NCI-H128 (cell line): ENCODE data around the gene MLC1.

Source experiments
- DNase-seq: peaks from one replicate; lab custom pipeline; 2025; ENCODE audit not compliant: unreplicated experiment; lab: John Stamatoyannopoulos, UW

Gene MLC1

DNA sequence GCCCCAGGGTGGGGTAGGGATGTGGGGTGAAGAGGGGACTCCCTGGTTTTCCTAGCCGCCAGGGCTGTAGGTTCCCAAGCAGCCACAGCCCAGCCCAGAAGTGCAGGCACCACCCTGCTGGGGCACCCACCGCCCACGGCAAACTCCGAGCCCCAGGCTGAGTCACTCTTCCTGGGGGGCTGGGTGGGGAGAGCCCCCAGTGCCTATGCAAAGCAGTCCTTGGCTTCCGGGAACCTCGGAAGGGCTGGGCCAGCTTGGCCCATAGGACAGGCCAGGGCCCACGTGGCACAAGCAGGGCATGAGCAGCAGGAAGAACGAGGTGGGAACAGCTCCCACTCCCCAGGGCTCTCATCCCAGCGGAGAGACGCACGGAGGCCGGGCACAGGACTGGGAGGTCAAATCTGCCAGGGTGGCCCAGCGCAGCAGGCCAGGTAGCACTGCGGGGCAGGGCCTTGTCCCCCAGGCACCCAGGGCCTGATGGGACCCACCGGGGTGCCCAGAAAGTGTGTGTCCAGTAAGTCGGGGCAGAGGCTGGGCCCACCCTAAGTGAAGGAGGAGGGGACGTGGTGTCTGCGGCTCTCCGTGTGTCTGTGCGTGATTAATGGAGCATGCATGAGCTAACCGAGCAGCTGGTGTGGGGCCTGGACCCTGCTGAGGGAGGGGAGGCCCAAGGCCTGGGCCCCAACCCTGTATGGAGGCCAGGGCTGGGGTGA is 68.1 kb downstream of the MLC1 start:
- no peak for DNase-seq

DNA sequence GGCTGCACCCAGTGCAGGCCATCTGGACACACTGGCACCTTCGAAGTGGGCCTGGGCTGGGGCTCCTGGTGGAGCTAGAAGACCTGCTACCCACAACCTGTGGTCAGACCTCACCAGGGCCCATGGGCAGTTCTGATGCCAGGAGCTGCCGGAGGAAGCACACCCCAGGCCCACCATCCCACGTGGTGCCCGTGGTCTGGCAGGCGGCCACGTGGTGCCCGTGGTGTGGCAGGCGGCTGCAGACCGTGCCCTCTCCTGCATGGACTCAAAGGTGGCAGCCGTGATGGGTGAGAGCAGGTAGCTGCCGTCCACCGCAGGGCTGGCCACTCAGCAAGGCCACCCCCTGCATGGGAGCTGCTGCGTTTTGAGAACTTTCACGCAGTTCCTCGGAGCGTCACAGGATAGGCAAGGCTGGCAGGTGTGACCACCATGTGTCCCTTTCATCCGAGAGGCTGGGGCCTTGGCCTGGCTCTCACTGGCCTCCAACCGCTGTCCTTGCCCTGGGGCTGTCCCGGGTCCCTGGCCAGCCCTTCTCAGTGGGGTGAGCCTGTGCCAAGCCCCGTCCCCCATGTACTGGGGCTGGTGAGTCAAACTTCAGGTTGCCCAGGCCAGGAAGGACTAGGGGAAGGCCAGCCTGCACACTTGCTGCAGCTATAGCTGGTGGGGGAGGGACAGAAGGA is 68.8 kb downstream of the MLC1 start:
- DNase-seq = no peak

DNA sequence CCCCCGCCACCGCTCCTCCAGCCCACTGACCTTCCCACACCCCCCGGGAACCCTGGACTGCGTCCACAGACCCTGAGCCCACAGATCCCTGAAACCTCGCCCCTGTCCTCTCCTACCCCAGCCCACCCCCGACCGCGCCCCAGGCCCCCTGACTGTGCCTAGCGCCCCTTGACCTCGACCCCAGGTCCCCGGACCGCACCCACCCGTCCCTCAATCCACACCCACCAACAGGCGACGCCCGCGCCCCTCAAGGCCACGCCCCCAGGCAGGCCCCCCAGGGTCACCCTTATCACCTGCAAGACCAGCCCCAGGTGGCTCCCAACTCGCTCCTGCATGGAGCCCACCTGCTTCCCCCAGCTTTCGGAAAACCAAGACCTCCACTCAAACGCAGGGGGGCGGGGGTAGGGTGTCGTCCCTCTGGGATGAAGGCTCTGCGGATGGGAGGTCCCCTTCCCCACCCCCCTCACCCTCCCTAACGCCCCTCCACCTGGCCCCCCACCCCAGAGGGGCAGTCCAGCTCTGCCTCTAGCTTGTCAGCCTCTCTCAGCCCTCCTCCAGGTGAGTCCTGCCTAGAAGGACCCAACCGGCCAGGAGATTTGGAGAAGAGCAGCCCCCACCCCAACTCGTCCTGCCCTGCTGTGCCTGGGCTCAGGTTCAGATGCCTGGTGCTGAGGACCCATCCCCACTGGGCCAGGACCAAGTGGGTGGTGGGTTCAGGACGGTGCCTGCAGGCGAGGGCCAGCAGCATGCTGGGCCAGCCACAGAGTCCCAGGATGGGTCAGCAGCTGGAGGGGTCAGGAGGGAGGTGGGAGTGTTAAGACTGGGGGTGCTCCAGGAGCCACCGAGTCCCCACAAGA is 69.5 kb downstream of the MLC1 start:
- DNase-seq = no peak

DNA sequence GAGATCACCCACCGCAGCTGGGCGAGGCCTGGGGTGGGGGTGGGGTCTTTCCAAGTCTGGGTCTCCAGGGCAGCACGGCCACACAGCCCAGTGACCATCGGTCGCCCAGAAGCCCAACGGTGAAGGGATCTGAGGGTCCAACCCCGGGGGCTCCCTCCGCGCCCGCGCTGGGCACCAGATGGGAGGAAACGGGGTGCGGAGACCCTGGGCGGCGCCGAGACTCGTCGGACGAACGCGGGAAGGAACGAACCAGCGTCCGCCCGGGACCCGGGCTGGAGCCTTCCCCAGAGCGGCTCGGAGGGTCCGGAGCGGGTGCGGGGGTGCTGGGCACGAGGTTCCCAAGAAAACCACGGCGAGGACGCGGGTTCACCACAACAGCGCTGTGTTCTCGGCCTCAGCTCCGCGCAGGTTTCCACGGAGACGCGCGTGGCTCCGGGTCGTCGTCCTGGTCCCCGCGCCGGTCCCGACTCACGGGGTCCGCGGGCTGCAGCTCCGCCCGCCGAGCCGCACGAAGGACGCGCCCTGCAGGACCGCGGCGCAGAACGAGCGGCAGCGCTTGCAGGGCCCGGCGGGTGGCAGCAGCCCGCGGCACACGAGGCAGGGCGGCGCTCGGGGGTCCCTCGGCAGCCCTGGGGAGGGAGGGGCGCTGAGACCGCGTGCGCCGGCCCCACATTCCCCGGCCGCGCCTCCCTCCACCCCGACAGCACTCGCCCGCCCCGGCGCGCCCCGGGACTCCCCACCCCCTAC is 70.4 kb downstream of the MLC1 start:
- no peak for DNase-seq

DNA sequence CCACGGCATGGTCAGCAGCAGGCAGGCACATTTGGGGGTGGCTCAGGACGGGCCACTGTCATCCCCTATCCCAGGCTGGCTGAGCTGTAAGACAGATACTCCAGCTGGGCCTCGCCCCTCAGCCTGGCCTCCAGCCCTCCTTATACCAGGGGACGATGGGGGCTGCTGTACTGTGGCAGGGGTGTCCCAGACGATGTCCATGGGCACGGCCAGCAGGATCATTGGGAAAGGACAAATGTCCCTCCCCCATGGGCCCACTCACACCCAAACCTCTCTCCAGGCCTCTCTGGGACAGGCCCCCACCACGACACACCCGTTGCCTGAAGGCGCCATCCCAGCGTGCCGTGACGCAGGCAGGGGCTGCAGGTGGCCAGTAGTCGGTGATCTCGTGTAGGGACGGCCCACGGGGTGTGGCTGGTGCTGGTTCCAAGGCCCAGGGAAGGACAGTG is 71.1 kb downstream of the MLC1 start:
- DNase-seq = no peak

DNA sequence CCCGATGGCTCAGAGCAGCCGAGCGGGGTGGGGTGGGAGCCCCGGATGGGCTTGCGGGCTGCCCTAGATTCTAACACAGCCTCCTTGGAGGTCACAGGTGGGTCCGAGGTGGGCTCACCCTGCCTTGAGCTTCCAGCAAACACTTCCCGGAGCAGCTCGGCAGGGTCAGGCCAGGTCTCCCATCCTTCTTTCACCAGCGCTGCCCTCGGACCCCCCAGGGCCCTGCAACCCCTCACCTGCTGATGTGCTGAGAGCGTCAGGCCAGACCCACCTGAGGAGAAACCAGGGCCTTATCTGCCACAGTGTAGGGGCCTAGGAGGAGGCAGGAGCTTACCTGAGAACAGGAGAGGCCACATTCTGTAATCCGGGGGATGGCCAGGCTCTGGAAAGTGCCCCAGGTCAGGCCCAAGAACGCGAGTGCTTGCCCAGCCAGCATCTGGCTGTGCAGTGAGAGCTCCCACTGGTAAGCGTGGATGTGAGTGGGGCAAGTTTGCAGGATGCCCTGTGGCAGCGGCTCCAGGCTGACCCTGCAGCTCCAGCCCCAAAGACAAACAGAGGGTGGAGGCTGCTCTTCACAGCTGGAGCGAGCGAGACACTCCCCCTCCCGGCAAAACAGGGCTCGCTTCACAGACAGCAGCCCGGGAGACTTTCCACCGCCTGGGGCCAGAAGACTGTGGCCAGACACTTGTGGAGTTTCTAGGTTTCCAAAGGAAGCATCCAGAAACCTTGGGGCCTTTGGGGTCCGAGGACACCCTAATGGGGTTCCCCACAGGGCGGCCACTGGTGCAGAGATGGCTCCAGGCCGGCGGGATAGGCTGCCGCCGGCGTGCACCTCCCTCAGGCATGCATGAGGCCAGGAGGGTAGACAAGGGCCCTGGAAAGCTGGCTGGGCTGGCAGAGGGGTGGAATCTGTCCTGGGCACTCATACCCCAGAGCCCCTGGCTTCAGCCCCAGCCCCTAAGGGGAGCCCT is 72.7 kb downstream of the MLC1 start, which contains the start of gene IL17REL:
Gene IL17REL, minus strand, starts transcription at position 555 of the 971 bp plus-strand sequence. Its CDS starts 119 bp downstream, at position 436.
- no peak for DNase-seq

DNA sequence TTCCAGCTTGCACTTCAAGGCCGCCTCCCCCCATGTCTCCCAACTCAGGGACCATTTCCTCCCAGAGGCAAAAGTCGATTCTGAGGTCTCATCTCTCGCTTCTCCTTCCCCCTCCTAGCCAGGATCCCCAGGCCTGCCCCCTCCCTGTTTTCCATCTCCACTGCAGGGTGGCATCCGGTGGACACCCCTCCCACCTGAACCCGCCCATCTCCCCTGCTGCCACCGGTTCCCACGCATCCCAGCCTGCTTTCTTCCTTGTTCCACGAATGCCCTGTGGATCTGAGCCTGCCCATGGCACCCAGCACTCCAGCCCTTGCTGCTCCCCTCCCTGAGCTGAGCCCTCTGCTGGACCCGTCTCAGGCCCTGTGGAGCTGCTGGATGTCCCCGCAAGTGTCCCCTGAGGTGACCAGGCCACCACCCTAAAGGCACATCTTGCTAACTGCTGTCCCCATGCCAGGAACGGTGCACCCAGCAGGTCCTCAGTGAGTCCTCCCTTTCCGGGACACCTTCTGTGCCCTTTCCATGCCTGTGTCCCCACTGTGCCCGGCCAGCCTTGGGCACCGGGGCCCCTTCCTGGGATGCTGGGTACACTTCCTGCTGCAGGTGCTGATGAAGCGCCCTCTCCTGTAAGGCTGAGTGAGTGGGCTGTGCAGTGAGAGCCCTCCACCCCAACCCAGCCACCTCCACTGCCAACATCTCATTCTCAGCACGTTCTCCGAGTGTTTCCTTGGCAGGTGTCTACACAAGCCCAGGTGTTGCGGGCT is 73.6 kb downstream of the MLC1 start:
- DNase-seq = no peak

DNA sequence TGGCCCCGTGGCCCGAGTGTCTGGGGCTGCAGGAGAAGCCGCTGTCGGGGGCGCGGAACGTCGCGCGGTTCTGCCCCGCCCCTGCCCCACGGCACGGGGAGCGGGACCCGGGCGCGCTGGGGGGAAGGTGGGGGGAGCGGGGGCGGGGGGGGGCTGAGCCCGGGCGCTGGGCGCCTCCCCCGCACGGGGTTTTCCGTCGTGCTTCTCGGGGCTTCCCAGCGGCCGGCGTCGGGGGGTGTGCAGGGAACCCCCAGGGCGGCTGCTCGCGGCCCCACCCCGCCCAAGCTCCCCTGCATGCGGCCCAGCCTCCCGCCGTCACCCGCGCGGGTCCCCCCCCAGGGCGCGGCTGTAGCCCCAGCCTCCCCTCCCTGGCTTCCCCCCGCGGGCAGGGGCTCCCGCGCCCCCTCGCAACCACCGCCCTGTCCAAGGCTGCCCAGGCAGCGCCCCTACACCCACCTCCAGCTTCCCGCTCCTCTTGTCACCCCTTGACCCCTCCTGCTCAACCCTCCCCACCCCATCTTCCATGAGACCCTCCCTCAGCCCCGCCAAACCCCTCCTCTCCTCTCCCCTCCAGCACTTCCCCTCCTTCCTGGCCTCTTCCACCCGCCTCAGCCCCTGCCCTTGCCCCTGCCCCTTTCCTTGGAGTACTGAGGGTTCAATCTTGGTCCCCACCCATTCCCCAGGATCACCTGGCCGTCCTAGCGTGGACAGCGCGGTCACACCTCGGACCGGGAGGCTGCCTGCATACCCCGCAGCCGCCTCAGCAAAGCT is 74.4 kb downstream of the MLC1 start:
- no peak for DNase-seq

DNA sequence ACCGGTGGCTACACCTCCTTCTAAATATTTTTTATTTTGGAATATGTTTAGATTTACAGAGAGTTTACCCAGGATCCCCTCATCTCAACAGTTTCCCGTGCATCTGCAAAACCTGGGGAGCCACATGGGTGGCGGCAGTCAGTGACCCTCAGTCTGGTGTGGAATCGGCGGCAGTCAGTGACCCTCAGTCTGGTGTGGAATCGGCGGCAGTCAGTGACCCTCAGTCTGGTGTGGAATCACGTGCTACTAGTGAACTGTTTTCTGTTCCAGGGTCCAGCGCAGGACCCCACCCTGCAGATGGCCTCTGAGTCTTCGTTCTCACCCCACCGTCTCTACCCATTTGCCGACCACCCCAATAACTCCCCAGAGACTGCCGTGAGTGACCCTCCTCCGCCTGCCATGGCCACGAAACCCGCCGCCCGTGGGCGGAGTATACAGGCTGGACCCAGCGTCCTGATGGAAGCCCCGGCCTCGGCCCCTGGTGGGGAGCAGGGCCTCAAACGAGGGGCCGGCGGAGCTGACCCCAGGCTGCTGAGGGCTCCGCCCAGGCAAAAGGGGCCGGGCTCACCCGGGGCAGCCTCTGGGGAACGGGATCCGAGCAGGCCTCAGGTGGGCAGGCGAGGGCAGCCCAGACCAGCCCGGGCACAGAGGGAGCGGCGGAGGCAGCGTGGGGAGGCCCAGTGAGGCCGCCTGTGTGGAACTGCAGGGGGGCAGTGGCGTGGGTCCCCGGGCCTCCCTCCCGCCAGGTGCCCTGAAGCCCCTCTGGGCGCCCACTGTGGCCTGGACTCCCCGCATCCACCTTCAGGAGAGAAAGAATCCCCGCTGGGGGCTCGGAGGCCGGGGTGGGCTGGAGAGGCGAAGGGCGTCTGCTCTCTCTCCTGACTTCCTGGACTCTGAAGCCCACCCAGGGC is 75.2 kb downstream of the MLC1 start:
- DNase-seq = no peak
